CMK (cell line): ENCODE data around the gene PLS3.

Source experiments
- DNase-seq: peaks from one replicate; pipeline ENCODE4 v3.0.0-alpha.2; 2010; ENCODE audit warnings: low read depth

PLS3 gene

GRCh38 chrX:115571712-115572111 lies 10.7 kb downstream of the PLS3 start:
- DNase-seq: no peak

- DNase-seq: no peak
These were observed 12.2 kb downstream of the PLS3 start for GRCh38 chrX:115573185-115573584.

GRCh38 chrX:115576676-115577075 lies 15.7 kb downstream of the PLS3 start:
- no peak for DNase-seq

- no peak for DNase-seq
These were observed 18.4 kb downstream of the PLS3 start for GRCh38 chrX:115579327-115579726.

GRCh38 chrX:115579786-115580294 lies 18.9 kb downstream of the PLS3 start:
- DNase-seq: no peak

GRCh38 chrX:115581759-115582615 lies 21.0 kb downstream of the PLS3 start:
- DNase-seq: no peak

- no peak for DNase-seq
These were observed 21.9 kb downstream of the PLS3 start for GRCh38 chrX:115582616-115583495.

- no peak for DNase-seq
These were observed 22.6 kb downstream of the PLS3 start for GRCh38 chrX:115583496-115584004.

- DNase-seq: no peak
These were observed 23.7 kb downstream of the PLS3 start for GRCh38 chrX:115584696-115585095.

GRCh38 chrX:115588179-115588578 lies 27.2 kb downstream of the PLS3 start:
- DNase-seq: no peak

- DNase-seq: no peak
These were observed 28.4 kb downstream of the PLS3 start for GRCh38 chrX:115589419-115589818.

GRCh38 chrX:115591420-115591819 lies 30.4 kb downstream of the PLS3 start:
- DNase-seq: no peak

GRCh38 chrX:115591856-115592842 lies 31.2 kb downstream of the PLS3 start:
- DNase-seq: no peak

- DNase-seq: no peak
These were observed 32.2 kb downstream of the PLS3 start for GRCh38 chrX:115592997-115593734.

GRCh38 chrX:115595049-115595448 lies 34.1 kb downstream of the PLS3 start:
- no peak for DNase-seq

GRCh38 chrX:115598556-115598955 lies 37.6 kb downstream of the PLS3 start:
- no peak for DNase-seq

GRCh38 chrX:115602308-115602707 lies 41.3 kb downstream of the PLS3 start:
- DNase-seq: no peak

- no peak for DNase-seq
These were observed 41.9 kb downstream of the PLS3 start for GRCh38 chrX:115602729-115603389.

GRCh38 chrX:115603534-115604074 lies 42.6 kb downstream of the PLS3 start:
- DNase-seq: no peak

- DNase-seq: no peak
These were observed 45.9 kb downstream of the PLS3 start for GRCh38 chrX:115606861-115607260.
